Gastrocnemius medialis (tissue), 4 donors: Measurements from ENCODE around the gene R3HDM2.

Experiments used
- POLR2A ChIP-seq, 2 donors: fragments of 450-650 bp; IDR thresholded peaks; one replicate each; pipeline ENCODE4 v1.6.1; 2017; ENCODE audit warnings: antibody characterized with exemption in 2 of 2, mild to moderate bottlenecking in 2 of 2, moderate library complexity in 2 of 2
- TF ChIP-seq, protein P1 (sequence below), 5 experiments: fragments of 450-650 bp in 3 of 5; fragments of 200-600 bp in 2 of 5; sonication (generic) in 2 of 5; IDR thresholded peaks in 4 of 5; conservative IDR thresholded peaks in 1 of 5; 1 replicate in 4 of 5; 2 replicates in 1 of 5; pipeline ENCODE4 v1.5.1; 2016 to 2019; ENCODE audit warnings: antibody characterized with exemption in 5 of 5, mild to moderate bottlenecking in 3 of 5, moderate library complexity in 3 of 5

- TF ChIP-seq, protein P1, sequence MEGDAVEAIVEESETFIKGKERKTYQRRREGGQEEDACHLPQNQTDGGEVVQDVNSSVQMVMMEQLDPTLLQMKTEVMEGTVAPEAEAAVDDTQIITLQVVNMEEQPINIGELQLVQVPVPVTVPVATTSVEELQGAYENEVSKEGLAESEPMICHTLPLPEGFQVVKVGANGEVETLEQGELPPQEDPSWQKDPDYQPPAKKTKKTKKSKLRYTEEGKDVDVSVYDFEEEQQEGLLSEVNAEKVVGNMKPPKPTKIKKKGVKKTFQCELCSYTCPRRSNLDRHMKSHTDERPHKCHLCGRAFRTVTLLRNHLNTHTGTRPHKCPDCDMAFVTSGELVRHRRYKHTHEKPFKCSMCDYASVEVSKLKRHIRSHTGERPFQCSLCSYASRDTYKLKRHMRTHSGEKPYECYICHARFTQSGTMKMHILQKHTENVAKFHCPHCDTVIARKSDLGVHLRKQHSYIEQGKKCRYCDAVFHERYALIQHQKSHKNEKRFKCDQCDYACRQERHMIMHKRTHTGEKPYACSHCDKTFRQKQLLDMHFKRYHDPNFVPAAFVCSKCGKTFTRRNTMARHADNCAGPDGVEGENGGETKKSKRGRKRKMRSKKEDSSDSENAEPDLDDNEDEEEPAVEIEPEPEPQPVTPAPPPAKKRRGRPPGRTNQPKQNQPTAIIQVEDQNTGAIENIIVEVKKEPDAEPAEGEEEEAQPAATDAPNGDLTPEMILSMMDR (IDR thresholded peaks at IDR 0.05 in 4 of 5, conservative IDR thresholded peaks at IDR 0.05 in 1 of 5) = no peak
- TF ChIP-seq POLR2A (IDR thresholded peaks at IDR 0.05) = no peak
Measured at GRCh38 chr12:57435293-57435692, 4.5 kb upstream of the R3HDM2 start.
